HCEC 1CT (cell line): Measurements from ENCODE around the gene BNC2.
A peak's percentile ranks its signal among the peaks of the same experiment; 100 is the strongest.
"Not testable (repeated sequence)": the region's sequence is repeated elsewhere in the genome, so short reads cannot be mapped to it uniquely, and the experiment has no call there.

Experiments
- DNase-seq: peaks from one replicate; pipeline ENCODE4 v3.0.0-alpha.2; 2017

Gene BNC2

DNA sequence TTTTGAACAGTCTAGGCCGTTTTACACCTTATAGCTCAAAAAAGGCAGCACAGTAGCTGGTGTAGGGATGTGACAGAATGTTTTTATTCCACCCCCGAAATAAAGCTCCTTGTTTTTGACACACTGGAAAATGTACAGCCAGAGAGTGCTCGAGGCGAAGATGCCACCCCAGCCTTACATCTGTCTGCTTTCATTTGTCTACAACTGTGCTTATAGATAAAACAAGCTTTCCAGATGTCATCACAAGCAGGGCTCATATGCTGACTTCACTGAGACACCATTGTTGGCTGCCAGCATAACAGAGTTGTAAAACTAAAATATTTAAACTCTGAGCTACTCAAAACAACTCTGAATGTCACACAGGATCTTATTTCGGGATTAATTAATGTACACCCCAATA is 386.3 kb downstream of the BNC2 start:
- DNase-seq: no peak

GRCh38 chr9:16482764-16483163 is 387.7 kb downstream of the BNC2 start:
- no peak for DNase-seq

DNA sequence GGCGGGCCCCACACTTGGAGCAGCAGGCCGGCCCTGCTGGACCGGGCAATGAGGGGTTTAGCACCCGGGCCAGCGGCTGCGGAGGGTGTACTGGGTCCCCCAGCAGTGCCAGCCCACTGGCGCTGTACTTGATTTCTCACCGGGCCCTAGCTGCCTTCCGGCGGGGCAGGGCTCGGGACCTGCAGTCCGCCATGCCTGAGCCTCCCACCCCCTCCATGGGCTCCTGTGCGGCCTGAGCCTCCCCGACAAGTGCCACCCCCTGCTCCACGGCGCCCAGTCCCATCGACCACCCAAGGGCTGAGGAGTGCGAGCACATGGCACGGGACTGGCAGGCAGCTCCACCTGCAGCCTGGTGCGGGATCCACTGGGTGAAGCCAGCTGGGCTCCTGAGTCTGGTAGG is 389.9 kb downstream of the BNC2 start:
- not testable (repeated sequence) for DNase-seq

GRCh38 chr9:16475996-16476395 is 394.5 kb downstream of the BNC2 start:
- DNase-seq: no peak

DNA sequence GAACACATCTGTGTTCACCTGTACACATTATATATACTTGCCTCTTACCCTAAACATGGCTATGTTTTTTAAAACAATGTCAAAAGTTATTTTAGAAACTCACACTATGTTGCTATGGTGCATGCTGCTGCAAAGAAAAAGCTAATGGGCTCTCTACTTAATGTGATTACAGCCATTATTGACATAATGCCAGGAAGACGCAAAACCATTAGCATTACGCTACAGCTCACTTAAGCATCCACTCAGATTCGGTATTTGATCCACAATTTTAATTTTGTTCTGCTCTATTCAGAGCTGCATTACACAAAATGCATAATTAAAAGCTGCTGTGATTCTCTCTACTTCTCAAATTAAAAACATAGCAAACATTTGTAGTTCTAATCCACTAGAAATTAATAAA is 395.2 kb downstream of the BNC2 start:
- DNase-seq: no peak

DNA sequence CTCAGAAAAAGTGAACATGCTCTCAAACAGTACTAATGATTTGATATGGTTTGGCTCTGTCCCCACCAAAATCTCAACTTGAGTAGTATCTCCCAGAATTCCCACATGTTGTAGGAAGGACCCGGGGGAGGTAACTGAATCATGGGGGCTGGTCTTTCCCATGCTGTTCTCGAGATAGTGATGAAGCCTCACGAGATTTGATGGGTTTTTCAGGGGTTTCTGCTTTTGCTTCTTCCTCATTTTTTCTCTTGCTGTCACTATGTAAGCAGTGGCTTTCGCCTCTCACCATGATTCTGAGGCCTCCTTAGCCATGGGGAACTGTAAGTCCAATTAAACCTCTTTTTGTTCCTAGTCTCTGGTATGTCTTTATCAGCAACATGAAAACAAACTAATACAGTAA is 401.3 kb downstream of the BNC2 start:
- DNase-seq: no peak

GRCh38 chr9:16461851-16462250 is 408.6 kb downstream of the BNC2 start:
- no peak for DNase-seq

GRCh38 chr9:16461137-16461840 is 409.2 kb downstream of the BNC2 start:
- DNase-seq: no peak

DNA sequence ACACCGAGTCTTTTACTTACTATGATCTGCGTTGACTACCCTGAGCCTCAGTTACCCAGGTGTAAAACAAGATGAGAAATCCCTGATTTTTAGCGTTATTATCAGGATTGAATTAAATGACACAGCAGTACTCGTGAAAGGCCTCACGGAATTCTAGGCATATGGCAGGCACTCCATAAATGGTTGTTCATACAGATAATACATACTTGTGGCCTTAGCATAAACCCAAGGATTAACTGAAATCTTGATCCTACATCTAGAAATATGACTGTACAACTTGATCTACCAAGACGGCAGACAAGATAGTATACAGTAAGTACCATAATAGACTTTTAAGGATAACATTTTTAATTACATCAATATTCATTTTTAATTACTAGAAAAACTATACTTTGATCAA is 409.8 kb downstream of the BNC2 start:
- peak; percentile 15 for DNase-seq

DNA sequence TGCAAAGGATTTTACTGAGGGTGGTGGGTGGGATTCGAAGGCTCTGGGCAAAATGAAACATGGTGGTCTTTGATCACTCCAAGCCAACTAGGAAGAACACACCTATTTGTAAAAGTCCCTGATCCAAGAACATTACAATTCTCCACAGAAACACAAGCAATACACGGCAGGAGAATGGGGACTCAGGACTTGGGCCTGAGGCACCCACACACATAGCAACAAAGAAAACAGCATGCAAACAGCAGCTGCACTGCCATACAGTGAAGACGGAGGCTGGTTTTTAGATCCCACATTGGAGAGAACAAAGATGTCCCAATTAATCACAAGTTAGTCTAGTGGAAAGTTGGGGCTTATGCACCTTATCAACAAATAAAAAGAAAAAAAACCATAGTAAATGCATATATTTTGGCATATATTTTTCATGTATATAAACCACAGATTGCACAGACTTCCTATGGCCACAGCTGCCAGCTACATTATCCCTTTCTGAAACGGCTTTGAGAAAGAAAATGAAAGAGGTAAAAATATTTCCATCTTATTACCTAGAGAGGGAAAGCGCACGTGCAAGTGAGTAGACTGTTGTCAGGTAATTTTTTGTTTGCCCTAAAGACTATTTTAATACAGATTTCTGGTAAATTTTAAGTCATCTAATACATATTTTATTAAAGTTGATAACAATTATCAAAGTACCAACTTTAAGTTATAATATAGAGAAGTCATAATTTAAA is 410.9 kb downstream of the BNC2 start:
- DNase-seq: no peak

GRCh38 chr9:16458696-16459420 is 411.6 kb downstream of the BNC2 start:
- peak; percentile 40 for DNase-seq

DNA sequence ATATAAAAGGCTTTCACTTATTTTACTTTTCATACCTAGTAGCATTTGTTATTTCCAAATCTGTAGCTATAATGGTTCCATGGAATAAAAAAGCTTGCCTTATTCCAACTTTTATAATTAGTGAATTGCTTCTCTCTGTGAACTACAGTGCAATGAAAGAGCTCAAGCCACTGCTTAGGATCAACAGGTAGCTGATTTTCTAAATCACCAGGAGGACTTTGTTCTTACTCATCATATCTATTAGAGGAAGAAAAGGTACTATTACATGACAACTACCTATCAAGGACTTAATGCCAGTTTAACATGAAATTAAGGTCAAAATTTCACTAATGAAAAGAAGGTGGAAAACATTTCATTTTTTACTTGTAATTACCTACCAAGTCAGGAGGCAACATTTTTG is 414.6 kb downstream of the BNC2 start:
- DNase-seq: no peak

- DNase-seq: no peak
These were observed 417.1 kb downstream of the BNC2 start for GRCh38 chr9:16453390-16453789.

DNA sequence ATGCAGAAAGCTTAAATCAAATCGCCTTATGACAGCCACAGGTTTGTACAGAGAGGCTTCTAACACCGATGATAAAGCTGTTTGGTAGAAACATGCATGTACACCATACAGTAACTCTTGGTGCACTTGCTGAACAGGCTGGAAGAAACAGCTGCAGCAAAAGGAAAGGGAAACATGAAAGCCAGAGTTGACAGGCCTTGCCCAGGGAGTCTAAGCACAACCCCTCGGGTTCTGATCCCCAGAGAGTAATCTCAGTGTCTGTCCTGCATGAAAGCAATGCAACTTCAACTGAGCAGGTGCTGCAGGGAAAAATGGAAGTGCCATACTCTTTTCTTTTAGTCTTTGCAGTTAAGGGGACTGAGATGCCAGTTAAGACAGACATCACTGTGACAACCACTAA is 419.9 kb downstream of the BNC2 start:
- no peak for DNase-seq

DNA sequence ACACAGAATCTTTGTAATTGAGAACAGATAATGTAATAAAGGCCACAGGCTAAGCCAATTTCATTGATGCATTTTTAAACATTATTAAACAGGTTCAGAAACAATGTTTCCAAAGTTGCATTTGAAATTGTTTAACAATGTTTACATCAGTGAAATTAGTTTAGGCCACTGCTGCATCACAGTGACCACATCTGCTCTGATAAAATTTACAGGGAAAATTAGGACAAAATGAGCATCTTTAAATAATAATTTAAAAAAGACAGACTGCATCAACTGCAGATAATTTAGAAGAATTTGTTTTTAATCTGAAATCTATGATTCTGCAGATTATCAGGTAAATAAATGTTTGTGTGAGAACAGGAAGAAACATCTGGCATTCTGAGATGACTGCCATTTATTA is 420.4 kb downstream of the BNC2 start:
- DNase-seq: no peak

DNA sequence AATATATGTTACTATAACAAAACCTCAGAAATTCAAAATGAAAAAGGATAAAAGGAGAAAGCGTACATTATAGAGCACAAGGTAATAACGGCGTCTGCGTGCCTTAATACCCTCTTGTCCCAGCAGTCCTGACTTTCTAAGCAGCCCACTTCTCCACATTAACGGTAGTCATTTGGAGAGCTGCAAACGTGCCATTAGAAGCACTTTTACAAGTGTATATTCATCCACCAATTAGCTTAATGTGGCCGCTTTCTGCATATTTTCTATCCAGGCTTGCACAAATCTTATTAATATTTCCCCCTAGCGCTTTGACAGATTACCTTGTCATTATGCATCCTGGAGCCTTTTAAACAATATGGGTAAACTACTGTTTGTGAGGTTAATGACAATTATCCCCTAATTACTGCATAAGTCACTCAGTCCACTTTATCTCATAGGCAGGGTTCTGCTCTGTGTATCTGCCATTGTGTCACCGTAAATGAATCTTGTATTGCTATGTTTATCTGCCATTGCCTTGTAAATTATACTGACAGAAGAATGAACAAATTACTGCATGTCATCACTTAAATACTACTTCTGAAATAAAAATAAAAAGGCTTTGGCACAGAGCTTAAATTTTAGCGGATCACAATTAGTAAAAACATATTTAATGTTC is 421.3 kb downstream of the BNC2 start:
- no peak for DNase-seq

DNA sequence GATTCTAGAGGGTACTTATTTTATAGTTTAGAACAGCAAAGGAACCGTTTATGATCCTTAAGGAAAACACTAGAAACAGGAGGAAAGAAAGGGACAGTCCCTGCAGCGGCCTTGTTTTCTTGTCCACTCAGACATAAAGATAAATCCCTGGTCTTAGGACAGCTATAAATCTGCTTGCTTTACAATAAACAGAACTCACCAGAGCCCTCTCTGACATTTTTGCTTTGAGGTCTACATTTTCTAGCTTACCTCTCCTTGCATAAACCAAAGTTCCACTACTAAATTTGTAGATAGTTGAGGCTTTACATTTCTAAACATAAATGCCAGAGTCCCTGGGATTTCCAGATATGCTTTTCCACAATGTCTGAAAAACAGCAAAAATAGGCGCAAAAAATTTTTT is 422.5 kb downstream of the BNC2 start:
- DNase-seq: no peak

- DNase-seq: no peak
These were observed 423.8 kb downstream of the BNC2 start for GRCh38 chr9:16446636-16447035.

DNA sequence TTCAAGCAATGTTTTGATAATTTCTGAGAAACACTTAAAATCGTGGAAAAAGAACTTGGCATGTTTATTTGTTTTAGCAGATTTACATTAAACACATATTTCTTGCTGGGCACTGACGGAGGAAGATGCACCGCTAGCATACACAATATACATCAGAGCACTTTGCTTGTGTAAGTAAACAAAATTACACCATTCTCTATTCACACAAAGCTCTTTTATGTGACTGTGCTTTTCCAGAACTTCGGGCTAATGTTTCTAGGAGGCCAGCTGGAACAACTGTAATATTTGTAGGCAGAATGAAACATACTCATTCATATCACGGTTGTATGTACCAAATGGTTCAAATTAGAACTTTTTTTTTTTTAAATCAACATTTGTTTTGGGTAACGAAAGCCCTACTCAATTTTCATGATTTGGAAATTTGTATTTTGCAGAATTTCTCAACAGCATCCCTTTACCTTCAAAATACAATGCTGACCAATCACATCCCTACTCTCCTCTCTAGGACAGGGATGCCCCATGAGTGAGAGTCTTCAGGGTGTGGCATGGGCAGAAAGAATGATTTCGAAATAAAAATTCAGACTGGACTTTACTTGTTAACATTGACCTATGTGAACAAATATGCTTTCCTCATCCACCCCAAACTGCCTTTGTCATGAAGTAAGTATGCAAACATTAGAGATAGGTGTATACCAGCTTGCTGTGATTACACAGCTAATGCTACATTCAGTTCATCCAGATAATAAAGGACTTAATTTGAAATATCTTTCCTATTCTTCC is 425.1 kb downstream of the BNC2 start:
- DNase-seq: peak; percentile 55

DNA sequence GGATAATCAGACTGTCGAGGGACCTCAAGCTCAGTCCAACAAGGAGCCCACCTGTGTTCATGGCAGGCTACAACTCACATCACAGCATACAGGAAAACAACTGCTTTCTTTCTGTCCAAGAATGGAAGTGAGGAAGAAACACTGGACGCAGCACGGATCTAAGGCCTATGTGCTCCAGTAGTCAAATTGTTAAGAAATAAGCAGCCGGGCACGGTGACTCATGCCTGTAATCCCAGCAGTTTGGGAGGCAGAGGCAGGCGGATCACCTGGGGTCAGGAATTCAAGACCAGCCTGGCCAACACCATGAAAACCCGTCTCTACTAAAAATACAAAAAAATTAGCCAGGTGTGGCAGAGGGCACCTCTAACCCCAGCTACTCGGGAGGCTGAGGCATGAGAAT is 427.8 kb downstream of the BNC2 start:
- DNase-seq: peak; percentile 66

DNA sequence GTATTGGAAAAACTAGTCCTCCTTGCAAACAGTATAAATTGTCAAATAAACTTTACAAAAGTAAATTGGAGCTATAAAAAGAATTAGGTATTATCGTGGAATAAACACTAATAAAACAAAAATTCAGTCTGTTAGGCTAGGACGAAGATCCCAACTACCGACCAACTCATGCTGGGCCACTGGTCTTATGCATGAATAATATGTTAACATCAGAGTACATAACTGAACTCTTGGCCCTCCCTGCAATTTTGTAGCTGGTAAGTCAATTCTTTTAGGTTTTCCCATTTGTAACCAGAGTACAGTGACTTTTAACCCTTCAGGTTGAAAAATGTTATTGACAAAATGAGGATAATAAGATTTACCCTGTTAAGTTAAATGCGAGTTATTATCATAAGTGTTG is 428.7 kb downstream of the BNC2 start:
- DNase-seq: no peak

GRCh38 chr9:16438831-16439230 is 431.6 kb downstream of the BNC2 start:
- DNase-seq: not testable (repeated sequence)

DNA sequence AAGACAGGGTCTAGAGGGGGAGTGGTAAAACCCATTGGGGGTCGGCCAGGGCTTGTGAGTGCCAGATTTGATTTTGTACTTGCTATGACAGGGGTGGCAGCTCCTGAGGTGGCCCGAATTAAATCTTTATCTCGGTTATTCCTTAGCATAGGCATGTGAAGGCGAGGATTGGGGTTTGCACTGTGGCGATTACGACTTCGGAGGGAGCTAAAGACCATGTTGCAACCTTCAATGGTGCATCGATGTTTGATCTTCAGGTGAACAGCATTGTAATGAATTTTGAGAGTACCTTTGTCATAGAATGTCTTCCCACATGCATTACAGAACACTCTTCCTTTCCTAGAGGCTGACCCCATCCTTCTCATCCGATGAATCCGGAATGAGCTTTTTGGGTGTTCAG is 433.9 kb downstream of the BNC2 start:
- DNase-seq: no peak
